Loucy (cell line): ENCODE measurements around the gene PHF19.

Source experiments
- H2AFZ ChIP-seq: fragments of 200-600 bp; sonication (generic); 2 replicates; pipeline ENCODE4 v1.6.0; 2016; ENCODE audit warnings: antibody characterized with exemption, mild to moderate bottlenecking, low read length, moderate library complexity
- H3F3A ChIP-seq: fragments of 200-600 bp; 2 replicates; pipeline ENCODE4 v1.6.0; 2016; ENCODE audit warnings: antibody characterized with exemption, low read depth, mild to moderate bottlenecking
- H3K27me3 ChIP-seq: fragments of 200-600 bp; sonication (generic); 2 replicates; pipeline ENCODE4 v1.6.1; 2014; ENCODE audit warnings: low read length, mild to moderate bottlenecking; ENCODE audit not compliant: insufficient read depth, poor library complexity, severe bottlenecking
- H3K36me3 ChIP-seq: fragments of 200-600 bp; sonication (generic); 2 replicates; pipeline ENCODE4 v1.6.1; 2016; ENCODE audit warnings: low read length; ENCODE audit not compliant: insufficient read depth
- H3K4me1 ChIP-seq: fragments of 200-600 bp; sonication (generic); 2 replicates; pipeline ENCODE4 v1.5.1; 2014; ENCODE audit warnings: low read length, mild to moderate bottlenecking; ENCODE audit not compliant: insufficient read depth, poor library complexity, severe bottlenecking
- H3K4me2 ChIP-seq: fragments of 200-600 bp; sonication (generic); 2 replicates; pipeline ENCODE4 v1.6.0; 2014; ENCODE audit warnings: antibody characterized with exemption, low read length, low read depth, mild to moderate bottlenecking; ENCODE audit not compliant: poor library complexity, severe bottlenecking
- H3K4me3 ChIP-seq: fragments of 200-600 bp; sonication (generic); 2 replicates; pipeline ENCODE4 v1.5.1; 2014; ENCODE audit warnings: low read length, mild to moderate bottlenecking, mixed read lengths; ENCODE audit not compliant: poor library complexity, severe bottlenecking
- H3K79me2 ChIP-seq: fragments of 200-600 bp; sonication (generic); 2 replicates; pipeline ENCODE4 v1.6.1; 2014; ENCODE audit warnings: low read length; ENCODE audit not compliant: insufficient read depth
- H3K9ac ChIP-seq: fragments of 200-600 bp; sonication (generic); 2 replicates; pipeline ENCODE4 v1.6.0; 2014; ENCODE audit warnings: mild to moderate bottlenecking, low read depth, low read length, moderate library complexity; ENCODE audit not compliant: poor library complexity, severe bottlenecking
- H3K9me2 ChIP-seq: fragments of 200-600 bp; sonication (generic); replicated peaks from 2 replicates; pipeline ENCODE4 v1.6.1; 2016; ENCODE audit warnings: low read depth, low read length, mixed read lengths
- H3K9me3 ChIP-seq: fragments of 200-600 bp; sonication (generic); 2 replicates; pipeline ENCODE4 v1.6.1; 2014; ENCODE audit warnings: mild to moderate bottlenecking, antibody characterized with exemption, low read length, low read depth; ENCODE audit not compliant: insufficient read depth
- H4K20me1 ChIP-seq: fragments of 200-600 bp; sonication (generic); 2 replicates; pipeline ENCODE4 v1.6.0; 2014; ENCODE audit warnings: antibody characterized with exemption, low read length, mild to moderate bottlenecking; ENCODE audit not compliant: insufficient read depth, poor library complexity, severe bottlenecking
- EZH2phosphoT487 ChIP-seq: fragments of 200-600 bp; IDR thresholded peaks from 2 replicates; pipeline ENCODE4 v1.6.1; 2018; ENCODE audit warnings: antibody characterized with exemption, mild to moderate bottlenecking, moderate library complexity, borderline replicate concordance
- TF ChIP-seq, protein P1 (sequence below): fragments of 200-600 bp; sonication (generic); conservative IDR thresholded peaks from 2 replicates; pipeline ENCODE4 v1.5.1; 2014; ENCODE audit warnings: mild to moderate bottlenecking, antibody characterized with exemption, low read length

The PHF19 gene

GRCh38 chr9:120891884-120892747 lies 15.1 kb upstream of the PHF19 start:
- H3K9ac ChIP-seq = peak overlapping the region; percentile 62
- H3K4me2 ChIP-seq = peak overlapping the region; percentile 71
- peaks cover 13% of the 10 kb centered on the region; the same call in 1 of the 2 replicates for H3F3A ChIP-seq
- H3K36me3 ChIP-seq = no peaks in the 10 kb centered on the region
- peak overlapping the region; percentile 22 for H3K4me3 ChIP-seq
- H3K9me3 ChIP-seq = no peaks in the 10 kb centered on the region
- no peaks in the 10 kb centered on the region for H3K27me3 ChIP-seq
- TF ChIP-seq, protein P1, sequence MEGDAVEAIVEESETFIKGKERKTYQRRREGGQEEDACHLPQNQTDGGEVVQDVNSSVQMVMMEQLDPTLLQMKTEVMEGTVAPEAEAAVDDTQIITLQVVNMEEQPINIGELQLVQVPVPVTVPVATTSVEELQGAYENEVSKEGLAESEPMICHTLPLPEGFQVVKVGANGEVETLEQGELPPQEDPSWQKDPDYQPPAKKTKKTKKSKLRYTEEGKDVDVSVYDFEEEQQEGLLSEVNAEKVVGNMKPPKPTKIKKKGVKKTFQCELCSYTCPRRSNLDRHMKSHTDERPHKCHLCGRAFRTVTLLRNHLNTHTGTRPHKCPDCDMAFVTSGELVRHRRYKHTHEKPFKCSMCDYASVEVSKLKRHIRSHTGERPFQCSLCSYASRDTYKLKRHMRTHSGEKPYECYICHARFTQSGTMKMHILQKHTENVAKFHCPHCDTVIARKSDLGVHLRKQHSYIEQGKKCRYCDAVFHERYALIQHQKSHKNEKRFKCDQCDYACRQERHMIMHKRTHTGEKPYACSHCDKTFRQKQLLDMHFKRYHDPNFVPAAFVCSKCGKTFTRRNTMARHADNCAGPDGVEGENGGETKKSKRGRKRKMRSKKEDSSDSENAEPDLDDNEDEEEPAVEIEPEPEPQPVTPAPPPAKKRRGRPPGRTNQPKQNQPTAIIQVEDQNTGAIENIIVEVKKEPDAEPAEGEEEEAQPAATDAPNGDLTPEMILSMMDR = no peak
- no peak for TF ChIP-seq EZH2phosphoT487
- H2AFZ ChIP-seq = no peak overlapping the region
- no peaks in the 10 kb centered on the region for H4K20me1 ChIP-seq
- H3K79me2 ChIP-seq = no peaks in the 10 kb centered on the region
- H3K4me1 ChIP-seq = peaks cover 65% of the 10 kb centered on the region
- H3K9me2 ChIP-seq = no peaks in the 10 kb centered on the region

GRCh38 chr9:120891245-120891883 lies 14.4 kb upstream of the PHF19 start:
- Histone ChIP-seq H3K9ac (peak overlapping the region; percentile 62), H3F3A (peaks cover 9% of the 10 kb centered on the region; the same call in 1 of the 2 replicates), H3K4me2 (peak overlapping the region; percentile 71), H3K9me2 (no peaks in the 10 kb centered on the region), H3K36me3 (no peaks in the 10 kb centered on the region), H3K27me3 (no peaks in the 10 kb centered on the region), H3K4me1 (peaks cover 67% of the 10 kb centered on the region), H4K20me1 (no peaks in the 10 kb centered on the region), H2AFZ (no peak overlapping the region), H3K79me2 (no peaks in the 10 kb centered on the region), H3K9me3 (no peaks in the 10 kb centered on the region), H3K4me3 (peak overlapping the region; percentile 0)
- no peak for TF ChIP-seq EZH2phosphoT487
- TF ChIP-seq, protein P1 = no peak

- Histone ChIP-seq H3K36me3 (no peaks in the 10 kb centered on the region), H3K9me3 (no peaks in the 10 kb centered on the region), H3K4me2 (peak overlapping the region; percentile 71), H3K4me1 (peaks cover 69% of the 10 kb centered on the region), H3K79me2 (no peaks in the 10 kb centered on the region), H3K4me3 (peak overlapping the region; percentile 0), H3K9me2 (no peaks in the 10 kb centered on the region), H3F3A (peaks cover 9% of the 10 kb centered on the region; the same call in 1 of the 2 replicates), H4K20me1 (no peaks in the 10 kb centered on the region), H3K9ac (peak overlapping the region; percentile 62), H2AFZ (no peak overlapping the region), H3K27me3 (no peaks in the 10 kb centered on the region)
- TF ChIP-seq, protein P1 = no peak
- TF ChIP-seq EZH2phosphoT487 = no peak
Measured at GRCh38 chr9:120890320-120891244, 13.6 kb upstream of the PHF19 start.
